Suprapubic skin (tissue), 4 donors: ENCODE data around the gene TANGO2. TPM values are rescaled to one million over a fixed set of nuclear protein-coding genes. Genes with fewer than 3 reads are reported as not detected.

ENCODE experiments used
- DNase-seq, 2 donors: peaks; one replicate each; pipeline ENCODE4 v3.0.0-alpha.2; 2019; ENCODE audit warnings: low spot score in 2 of 2
- H3K27ac ChIP-seq: fragments of 200-600 bp; sonication (generic); one replicate; pipeline ENCODE4 v1.5.1; 2019
- H3K27me3 ChIP-seq: fragments of 200-600 bp; sonication (generic); one replicate; pipeline ENCODE4 v1.5.1; 2019
- H3K36me3 ChIP-seq: fragments of 200-600 bp; sonication (generic); one replicate; pipeline ENCODE4 v1.5.1; 2019
- H3K4me1 ChIP-seq: fragments of 200-600 bp; sonication (generic); one replicate; pipeline ENCODE4 v1.5.1; 2019
- H3K4me3 ChIP-seq: fragments of 200-600 bp; sonication (generic); one replicate; pipeline ENCODE4 v1.5.1; 2019; ENCODE audit warnings: mild to moderate bottlenecking
- H3K9me3 ChIP-seq: fragments of 200-600 bp; sonication (generic); one replicate; pipeline ENCODE4 v1.5.1; 2019
- EP300 ChIP-seq: sonication (generic); formaldehyde crosslinking; IDR thresholded peaks from one replicate; pipeline ENCODE4 v1.6.1; 2017; ENCODE audit warnings: antibody characterized with exemption
- POLR2A ChIP-seq, 2 donors: fragments of 450-650 bp; IDR thresholded peaks; one replicate each; pipeline ENCODE4 v1.6.1; 2017; ENCODE audit warnings: antibody characterized with exemption in 2 of 2, mild to moderate bottlenecking in 2 of 2, moderate library complexity in 2 of 2
- POLR2AphosphoS5 ChIP-seq, 3 donors: sonication (generic); formaldehyde crosslinking; IDR thresholded peaks; one replicate each; pipeline ENCODE4 v1.6.1; 2017; ENCODE audit warnings: antibody characterized with exemption in 3 of 3
- WGBS: methylation state at CpG from one replicate; pipeline ENCODE4 v1.1.5; 2018; 5-methylcytosine and 5-hydroxymethylcytosine counted together
- total RNA-seq, 4 donors: library from RNA; depleted of rRNA; stranded (reverse); fragments of >200 nt; gene quantifications; one replicate each; pipeline ENCODE4 v1.1.0, GENCODE V29; 2016
- TF ChIP-seq, protein P1 (sequence below), 2 donors: fragments of 200-600 bp in 1 of 2; fragments of 450-650 bp in 1 of 2; sonication (generic) in 1 of 2; IDR thresholded peaks; one replicate each; pipeline ENCODE4 v1.5.1; 2016 to 2019; ENCODE audit warnings: antibody characterized with exemption in 2 of 2, mild to moderate bottlenecking in 1 of 2, moderate library complexity in 1 of 2

Gene TANGO2
- total RNA-seq, 4 donors from 2014 or later: 23.1 to 31.9 (median 26.8) TPM

DNA sequence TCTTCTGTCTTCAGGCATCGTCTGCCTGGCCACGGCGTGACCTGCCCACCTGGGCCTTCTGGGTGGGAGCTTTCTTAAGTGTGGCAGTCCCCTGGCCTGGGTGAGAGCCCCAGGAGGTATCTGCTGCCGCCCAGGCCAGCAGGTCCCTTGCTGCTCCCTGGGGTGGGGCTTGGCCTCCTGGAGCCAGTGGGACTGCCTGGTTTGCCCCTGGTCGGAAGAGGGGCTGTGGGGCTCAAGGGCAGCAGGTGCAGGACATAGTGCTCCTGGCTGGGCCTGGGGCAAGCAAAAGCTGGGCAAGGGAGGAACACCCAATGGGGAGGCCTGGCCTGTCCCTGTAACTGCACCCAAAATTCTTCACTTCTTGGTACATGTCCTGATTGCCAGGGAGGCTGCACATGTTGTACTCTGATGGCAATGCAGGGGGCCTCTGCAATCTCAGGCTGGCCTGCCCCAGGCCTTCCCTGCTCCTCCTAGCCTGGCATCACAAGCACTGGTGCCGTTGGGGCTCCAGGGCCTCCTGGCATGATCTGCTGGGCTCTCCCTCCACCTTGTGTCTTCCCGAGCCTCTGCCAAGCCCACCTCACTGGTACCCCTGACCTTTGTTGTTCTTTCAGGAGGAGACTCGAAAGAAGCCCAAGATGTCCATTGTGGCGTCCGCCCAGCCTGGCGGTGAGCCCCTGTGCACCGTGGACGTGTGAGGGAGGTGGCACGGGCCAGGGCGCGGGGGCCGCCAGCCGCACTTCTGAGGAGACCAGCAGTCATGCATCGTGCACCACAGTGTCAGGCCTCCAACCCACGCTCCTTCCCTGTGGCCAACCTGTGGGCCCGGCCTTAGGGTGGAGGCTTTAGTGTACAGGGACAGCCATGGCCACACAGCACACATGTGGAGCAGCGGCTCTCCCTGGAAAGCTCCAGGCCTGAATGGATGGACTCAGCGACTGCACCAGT, 88.8 kb downstream of the TANGO2 start:
- no peak overlapping the region for H3K27ac ChIP-seq
- no peaks in the 10 kb centered on the region for H3K27me3 ChIP-seq
- no peak overlapping the region for H3K4me3 ChIP-seq
- H3K36me3 ChIP-seq: peaks cover 98% of the 10 kb centered on the region
- no peaks in the 10 kb centered on the region for H3K9me3 ChIP-seq
- no peak for TF ChIP-seq EP300
- TF ChIP-seq, protein P1, sequence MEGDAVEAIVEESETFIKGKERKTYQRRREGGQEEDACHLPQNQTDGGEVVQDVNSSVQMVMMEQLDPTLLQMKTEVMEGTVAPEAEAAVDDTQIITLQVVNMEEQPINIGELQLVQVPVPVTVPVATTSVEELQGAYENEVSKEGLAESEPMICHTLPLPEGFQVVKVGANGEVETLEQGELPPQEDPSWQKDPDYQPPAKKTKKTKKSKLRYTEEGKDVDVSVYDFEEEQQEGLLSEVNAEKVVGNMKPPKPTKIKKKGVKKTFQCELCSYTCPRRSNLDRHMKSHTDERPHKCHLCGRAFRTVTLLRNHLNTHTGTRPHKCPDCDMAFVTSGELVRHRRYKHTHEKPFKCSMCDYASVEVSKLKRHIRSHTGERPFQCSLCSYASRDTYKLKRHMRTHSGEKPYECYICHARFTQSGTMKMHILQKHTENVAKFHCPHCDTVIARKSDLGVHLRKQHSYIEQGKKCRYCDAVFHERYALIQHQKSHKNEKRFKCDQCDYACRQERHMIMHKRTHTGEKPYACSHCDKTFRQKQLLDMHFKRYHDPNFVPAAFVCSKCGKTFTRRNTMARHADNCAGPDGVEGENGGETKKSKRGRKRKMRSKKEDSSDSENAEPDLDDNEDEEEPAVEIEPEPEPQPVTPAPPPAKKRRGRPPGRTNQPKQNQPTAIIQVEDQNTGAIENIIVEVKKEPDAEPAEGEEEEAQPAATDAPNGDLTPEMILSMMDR (IDR thresholded peaks at IDR 0.05): no peak
- H3K4me1 ChIP-seq: no peaks in the 10 kb centered on the region
- no peak for DNase-seq
- 83% methylated on average over 17 of the region's 23 CpGs for WGBS

GRCh38 chr22:20110359-20110985, 89.6 kb downstream of the TANGO2 start:
- no peaks in the 10 kb centered on the region for H3K27me3 ChIP-seq
- peaks cover 3% of the 10 kb centered on the region for H3K4me1 ChIP-seq
- H3K9me3 ChIP-seq: no peaks in the 10 kb centered on the region
- no peak for DNase-seq
- TF ChIP-seq POLR2A (IDR thresholded peaks at IDR 0.05) (no peak), EP300 (no peak), POLR2AphosphoS5 (IDR thresholded peaks at IDR 0.05) (no peak)
- TF ChIP-seq, protein P1 (IDR thresholded peaks at IDR 0.05): no peak
- H3K36me3 ChIP-seq: peaks cover 98% of the 10 kb centered on the region
- H3K4me3 ChIP-seq: no peak overlapping the region
- H3K27ac ChIP-seq: no peak overlapping the region
- WGBS: 88% methylated on average over 9 of the region's 9 CpGs

- Histone ChIP-seq H3K27ac (no peak overlapping the region), H3K4me1 (peaks cover 10% of the 10 kb centered on the region), H3K4me3 (no peak overlapping the region), H3K36me3 (peaks cover 97% of the 10 kb centered on the region), H3K9me3 (no peaks in the 10 kb centered on the region), H3K27me3 (no peaks in the 10 kb centered on the region)
- 60% methylated on average over 11 of the region's 14 CpGs for WGBS
- no peak for DNase-seq
- no peak for TF ChIP-seq EP300
- TF ChIP-seq, protein P1 (IDR thresholded peaks at IDR 0.05): peak in 1 of 2 donors; percentile 24
Measured at GRCh38 chr22:20111045-20111688, 90.3 kb downstream of the TANGO2 start.

GRCh38 chr22:20111689-20112622, 91.0 kb downstream of the TANGO2 start:
- DNase-seq: no peak
- no peak overlapping the region for H3K4me3 ChIP-seq
- no peaks in the 10 kb centered on the region for H3K27me3 ChIP-seq
- TF ChIP-seq POLR2A (IDR thresholded peaks at IDR 0.05) (no peak), EP300 (no peak), POLR2AphosphoS5 (IDR thresholded peaks at IDR 0.05) (no peak)
- TF ChIP-seq, protein P1 (IDR thresholded peaks at IDR 0.05): no peak
- peaks cover 17% of the 10 kb centered on the region for H3K4me1 ChIP-seq
- 91% methylated on average over 6 of the region's 7 CpGs for WGBS
- H3K9me3 ChIP-seq: no peaks in the 10 kb centered on the region
- H3K27ac ChIP-seq: no peak overlapping the region
- peaks cover 89% of the 10 kb centered on the region for H3K36me3 ChIP-seq
